SK-N-MC (cell line): ENCODE results near the gene SLC23A1.

ENCODE experiments used
- DNase-seq: peaks from one replicate; pipeline ENCODE4 v3.0.0-alpha.2; 2011; ENCODE audit warnings: low read depth, low spot score
- H3K27ac ChIP-seq: fragments of 200-600 bp; sonication (generic); 2 replicates; pipeline ENCODE4 v1.5.1; 2016; ENCODE audit warnings: mixed run types
- H3K36me3 ChIP-seq: fragments of 200-600 bp; sonication (generic); 2 replicates; pipeline ENCODE4 v1.6.1; 2017; ENCODE audit warnings: antibody characterized with exemption, low read length, mixed read lengths; ENCODE audit not compliant: insufficient read depth
- H3K4me3 ChIP-seq: fragments of 200-600 bp; sonication (generic); 2 replicates; pipeline ENCODE4 v1.5.1; 2016
- H3K9ac ChIP-seq: fragments of 200-600 bp; sonication (generic); 2 replicates; pipeline ENCODE4 v1.8.0; 2017; ENCODE audit warnings: mixed run types, mixed read lengths; ENCODE audit not compliant: insufficient read length
- H3K9me3 ChIP-seq: fragments of 200-600 bp; sonication (generic); 2 replicates; pipeline ENCODE4 v1.6.1; 2017; ENCODE audit warnings: low read depth, mild to moderate bottlenecking, antibody characterized with exemption, low read length, moderate library complexity, mixed read lengths
- EZH2 ChIP-seq: fragments of 200-600 bp; sonication (generic); IDR thresholded peaks from one replicate; pipeline ENCODE4 v1.6.1; 2017; ENCODE audit warnings: antibody characterized with exemption
- FOXP2 ChIP-seq: optimal IDR thresholded peaks from 2 replicates; pipeline ENCODE3; 2011; ENCODE audit warnings: mild to moderate bottlenecking, moderate library complexity; ENCODE audit not compliant: insufficient read depth; ENCODE audit errors: extremely low read length, control extremely low read depth
- POLR2AphosphoS5 ChIP-seq: IDR thresholded peaks from 2 replicates; pipeline ENCODE4 v1.6.1; 2012; ENCODE audit warnings: mild to moderate bottlenecking, low read depth, low read length, borderline replicate concordance

SLC23A1 gene

DNA sequence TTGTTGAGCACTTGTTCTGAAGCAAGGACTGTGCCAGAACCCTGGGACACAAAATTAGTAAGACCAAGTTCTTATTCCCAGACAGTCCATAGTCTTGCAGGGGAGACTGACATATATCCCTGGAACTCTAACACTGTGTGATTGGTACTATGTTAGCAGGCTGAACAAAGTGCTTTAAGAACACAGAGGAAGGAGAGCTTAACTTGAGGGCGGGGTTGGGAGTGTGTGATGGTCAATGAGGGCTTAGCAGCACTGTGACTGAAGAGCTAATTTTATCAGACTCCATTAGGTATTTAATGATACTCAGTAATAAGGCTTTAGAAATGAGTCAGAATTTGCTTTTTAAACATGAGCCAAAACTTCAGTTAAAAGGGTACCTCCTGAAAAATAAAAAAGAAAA lies 35.7 kb upstream of the SLC23A1 start:
- Histone ChIP-seq H3K9ac (no peak overlapping the region), H3K9me3 (no peaks in the 10 kb centered on the region), H3K27ac (no peak overlapping the region), H3K4me3 (no peak overlapping the region), H3K36me3 (no peaks in the 10 kb centered on the region)
- DNase-seq, result no peak
- TF ChIP-seq POLR2AphosphoS5 (no peak), EZH2 (no peak), FOXP2 (no peak)

DNA sequence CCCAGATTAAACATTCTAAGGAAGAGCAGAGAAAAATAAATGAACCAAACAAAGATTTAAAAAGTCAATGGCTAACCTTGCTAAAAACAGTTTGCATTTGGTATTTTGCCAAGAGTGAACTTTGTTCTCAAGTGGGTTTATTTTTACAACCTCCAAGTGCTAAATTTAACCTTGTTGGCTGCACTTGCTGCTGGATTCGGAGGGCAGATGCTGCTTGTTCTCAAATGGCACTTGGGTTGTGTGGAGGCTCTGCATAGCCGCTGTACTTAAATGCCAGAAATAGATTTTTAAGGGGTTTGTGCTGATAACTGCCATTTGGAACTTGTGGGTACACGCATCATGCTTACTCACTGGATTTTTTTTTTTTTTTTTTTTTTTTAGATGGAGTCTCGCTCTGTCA lies 34.1 kb upstream of the SLC23A1 start:
- Histone ChIP-seq H3K36me3 (no peaks in the 10 kb centered on the region), H3K9me3 (no peaks in the 10 kb centered on the region), H3K27ac (no peak overlapping the region), H3K9ac (no peak overlapping the region), H3K4me3 (no peak overlapping the region)
- no peak for TF ChIP-seq POLR2AphosphoS5
- TF ChIP-seq EZH2, result no peak
- TF ChIP-seq FOXP2, result no peak
- no peak for DNase-seq

DNA sequence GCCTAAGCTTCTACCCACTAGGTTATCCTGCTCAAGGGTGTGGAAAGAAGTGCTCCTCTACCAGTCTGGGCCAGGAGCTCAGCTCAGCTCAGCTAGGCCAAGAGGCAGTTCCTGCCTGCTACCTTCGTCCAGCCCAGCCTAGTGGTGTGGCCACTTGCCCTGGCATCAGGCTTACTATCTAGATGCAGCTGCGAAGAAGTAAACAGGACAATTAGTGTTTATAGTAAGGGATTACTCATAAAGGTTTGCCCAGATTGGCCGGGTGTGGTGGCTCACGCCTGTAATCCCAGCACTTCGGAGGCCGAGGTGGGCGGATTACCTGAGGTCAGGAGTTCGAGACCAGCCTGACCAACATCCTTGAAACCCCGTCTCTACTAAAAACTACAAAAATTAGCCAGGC lies 33.6 kb upstream of the SLC23A1 start:
- H3K4me3 ChIP-seq, result no peak overlapping the region
- no peaks in the 10 kb centered on the region for H3K9me3 ChIP-seq
- TF ChIP-seq FOXP2, result no peak
- TF ChIP-seq POLR2AphosphoS5, result no peak
- no peak for TF ChIP-seq EZH2
- H3K27ac ChIP-seq, result no peak overlapping the region
- no peak overlapping the region for H3K9ac ChIP-seq
- DNase-seq, result no peak
- no peaks in the 10 kb centered on the region for H3K36me3 ChIP-seq

GRCh38 chr5:139415869-139416268 lies 32.8 kb upstream of the SLC23A1 start:
- Histone ChIP-seq H3K9me3 (no peaks in the 10 kb centered on the region), H3K9ac (no peak overlapping the region), H3K36me3 (no peaks in the 10 kb centered on the region), H3K27ac (no peak overlapping the region), H3K4me3 (no peak overlapping the region)
- TF ChIP-seq FOXP2 (no peak), EZH2 (no peak), POLR2AphosphoS5 (no peak)
- DNase-seq, result no peak

- Histone ChIP-seq H3K4me3 (no peak overlapping the region), H3K9ac (no peak overlapping the region), H3K27ac (no peak overlapping the region), H3K36me3 (no peaks in the 10 kb centered on the region), H3K9me3 (no peaks in the 10 kb centered on the region)
- DNase-seq, result no peak
- TF ChIP-seq EZH2, result no peak
Measured at GRCh38 chr5:139415221-139415861, 32.2 kb upstream of the SLC23A1 start.

DNA sequence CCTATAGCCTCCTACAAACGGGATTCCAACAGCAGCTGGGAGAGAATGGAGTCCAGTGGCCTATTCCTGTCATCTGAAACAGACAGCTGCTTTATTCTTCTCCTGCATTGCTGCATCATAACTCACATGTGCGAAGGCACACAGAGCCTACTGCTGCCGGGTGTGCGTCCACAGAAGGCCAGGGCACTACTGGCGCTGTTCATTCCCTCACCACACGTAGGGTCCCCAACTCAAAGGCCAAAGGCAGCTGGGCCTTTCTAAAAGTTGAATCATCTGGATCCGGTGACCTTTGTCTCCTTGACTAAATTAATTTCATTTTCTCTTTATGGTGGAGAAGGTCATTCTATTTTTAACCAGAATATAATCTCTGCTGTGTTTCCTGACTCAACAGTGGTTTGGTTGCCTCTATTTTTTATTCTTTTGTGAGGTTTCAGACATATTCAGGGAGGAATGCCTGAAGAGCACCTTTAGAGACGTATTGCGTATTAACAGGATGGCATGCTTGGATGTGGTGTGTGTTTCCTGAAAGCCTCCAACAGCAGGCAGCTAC lies 31.6 kb upstream of the SLC23A1 start:
- Histone ChIP-seq H3K27ac (no peak overlapping the region; the same call in 1 of the 2 replicates), H3K9ac (no peak overlapping the region)

GRCh38 chr5:139413963-139414362 lies 30.9 kb upstream of the SLC23A1 start:
- H3K4me3 ChIP-seq, result no peak overlapping the region
- no peaks in the 10 kb centered on the region for H3K9me3 ChIP-seq
- H3K27ac ChIP-seq, result no peak overlapping the region; the same call in 1 of the 2 replicates
- DNase-seq, result no peak
- no peak for TF ChIP-seq EZH2
- TF ChIP-seq POLR2AphosphoS5, result no peak
- no peak for TF ChIP-seq FOXP2
- H3K9ac ChIP-seq, result no peak overlapping the region
- no peaks in the 10 kb centered on the region for H3K36me3 ChIP-seq

More for the DNA sequence above, 31.6 kb upstream of the SLC23A1 start:
- Histone ChIP-seq H3K4me3 (no peak overlapping the region), H3K9me3 (no peaks in the 10 kb centered on the region), H3K36me3 (no peaks in the 10 kb centered on the region)
- DNase-seq, result no peak
- TF ChIP-seq FOXP2 (no peak), EZH2 (no peak), POLR2AphosphoS5 (no peak)

GRCh38 chr5:139413153-139413552 lies 30.1 kb upstream of the SLC23A1 start:
- no peaks in the 10 kb centered on the region for H3K36me3 ChIP-seq
- H3K4me3 ChIP-seq, result no peak overlapping the region
- TF ChIP-seq EZH2 (no peak), FOXP2 (no peak), POLR2AphosphoS5 (no peak)
- H3K9me3 ChIP-seq, result no peaks in the 10 kb centered on the region
- H3K27ac ChIP-seq, result no peak overlapping the region
- H3K9ac ChIP-seq, result no peak overlapping the region
- no peak for DNase-seq

GRCh38 chr5:139410993-139411828 lies 28.1 kb upstream of the SLC23A1 start:
- Histone ChIP-seq H3K4me3 (peak overlapping the region; percentile 16; the same call in 1 of the 2 replicates), H3K9ac (no peak overlapping the region), H3K27ac (no peak overlapping the region), H3K36me3 (no peaks in the 10 kb centered on the region), H3K9me3 (no peaks in the 10 kb centered on the region)
- DNase-seq, result no peak
- TF ChIP-seq FOXP2, result peak; percentile 52
- no peak for TF ChIP-seq POLR2AphosphoS5
